Brain microvascular endothelial cell (primary cell): ENCODE results near the gene BATF3.

Source experiments
- DNase-seq: peaks from one replicate; pipeline ENCODE4 v3.0.0-alpha.2; 2020
- H3K27ac ChIP-seq: fragments of 250-450 bp; sonication (Bioruptor Pico); 2 replicates; pipeline ENCODE4 v1.5.1; 2020; ENCODE audit warnings: mild to moderate bottlenecking, moderate library complexity
- H3K27me3 ChIP-seq: fragments of 250-450 bp; sonication (Bioruptor Pico); replicated peaks from 2 replicates; pipeline ENCODE4 v1.5.1; 2020; ENCODE audit warnings: mild to moderate bottlenecking
- H3K36me3 ChIP-seq: fragments of 250-450 bp; sonication (Bioruptor Pico); replicated peaks from 2 replicates; pipeline ENCODE4 v1.5.1; 2020; ENCODE audit warnings: mild to moderate bottlenecking
- H3K4me3 ChIP-seq: 2 replicates; pipeline ENCODE4 v1.5.1; 2011; ENCODE audit warnings: low read depth, mild to moderate bottlenecking, control low read depth, low read length, moderate library complexity
- CTCF ChIP-seq: IDR thresholded peaks from 2 replicates; pipeline ENCODE4 v1.5.1; 2011; ENCODE audit warnings: low read depth, mild to moderate bottlenecking, moderate library complexity, low read length, control low read depth, inconsistent platforms; ENCODE audit errors: missing control alignments
- in situ Hi-C: cut with HindIII; loops from 2 replicates; pipeline ENCODE4 v1.10.0; 2017; ENCODE audit warnings: low sequenced_read_pairs, low pct_ligation_motif_present

Gene BATF3

GRCh38 chr1:212670301-212670700, 29.3 kb downstream of the BATF3 start:
- in situ Hi-C loops: no loop called here
- no peak overlapping the region for H3K4me3 ChIP-seq
- TF ChIP-seq CTCF: no peak
- H3K36me3 ChIP-seq: no peaks in the 10 kb centered on the region
- H3K27ac ChIP-seq: no peak overlapping the region
- H3K27me3 ChIP-seq: no peaks in the 10 kb centered on the region
- no peak for DNase-seq

- in situ Hi-C loops: no loop called here
- TF ChIP-seq CTCF: no peak
- Histone ChIP-seq H3K27me3 (no peaks in the 10 kb centered on the region), H3K4me3 (no peak overlapping the region), H3K36me3 (no peaks in the 10 kb centered on the region), H3K27ac (no peak overlapping the region)
- DNase-seq: no peak
These were observed 30.0 kb downstream of the BATF3 start for GRCh38 chr1:212669600-212669999.

GRCh38 chr1:212669102-212669501, 30.5 kb downstream of the BATF3 start:
- Histone ChIP-seq H3K4me3 (no peak overlapping the region), H3K36me3 (no peaks in the 10 kb centered on the region), H3K27ac (peak overlapping the region; percentile 96), H3K27me3 (no peaks in the 10 kb centered on the region)
- DNase-seq: no peak
- in situ Hi-C loops: no loop called here
- peak; percentile 43 for TF ChIP-seq CTCF

- Histone ChIP-seq H3K27me3 (no peaks in the 10 kb centered on the region), H3K36me3 (no peaks in the 10 kb centered on the region), H3K27ac (peak overlapping the region; percentile 96), H3K4me3 (no peak overlapping the region)
- in situ Hi-C loops: no loop called here
- TF ChIP-seq CTCF: no peak
- DNase-seq: no peak
These were observed 31.2 kb downstream of the BATF3 start for GRCh38 chr1:212668477-212668876.

GRCh38 chr1:212667223-212668139, 32.2 kb downstream of the BATF3 start:
- H3K27ac ChIP-seq: peak overlapping the region; percentile 96
- peak; percentile 2 for TF ChIP-seq CTCF
- no peaks in the 10 kb centered on the region for H3K36me3 ChIP-seq
- H3K4me3 ChIP-seq: peak overlapping the region; percentile 31
- in situ Hi-C loops: no loop called here
- H3K27me3 ChIP-seq: no peaks in the 10 kb centered on the region
- DNase-seq: peak; percentile 99
